COLO668 (cell line): ENCODE measurements around the gene LRBA.

Experiments used
- DNase-seq: peaks from one replicate; lab custom pipeline; 2025; ENCODE audit not compliant: unreplicated experiment; lab: John Stamatoyannopoulos, UW

Gene LRBA

DNA sequence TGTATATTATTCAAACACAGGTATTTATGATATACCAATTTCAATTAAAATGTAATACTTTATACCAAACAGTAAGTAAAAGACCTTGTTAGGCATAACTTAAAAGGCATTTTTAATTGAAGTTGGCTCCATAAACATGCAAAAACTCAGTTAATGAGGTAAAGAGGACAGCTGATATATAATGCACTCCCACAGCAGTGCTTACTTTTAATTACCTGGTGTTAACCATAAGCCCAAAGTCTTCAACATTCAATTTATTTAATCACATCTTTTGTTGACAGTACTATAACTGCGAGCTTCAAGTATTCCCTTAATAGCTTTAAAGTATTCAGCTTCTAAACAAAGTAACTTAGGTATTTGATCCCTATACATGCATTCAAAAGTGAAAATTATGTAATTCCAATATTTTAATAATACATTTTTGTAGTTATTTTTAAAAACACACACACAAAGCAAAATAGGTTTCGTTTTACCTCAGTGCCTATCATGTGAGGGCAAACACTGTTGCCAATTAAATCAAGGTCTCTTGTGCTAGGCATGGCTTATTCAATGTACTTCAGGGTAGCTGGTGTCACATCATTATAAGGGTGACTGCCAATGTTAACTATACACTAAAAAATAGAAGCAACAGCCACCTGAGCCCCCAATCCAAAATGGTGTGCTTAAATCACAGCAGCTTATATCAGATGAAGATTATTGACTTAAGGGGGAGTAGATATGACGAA is 197.1 kb downstream of the LRBA start:
- DNase-seq, result no peak

DNA sequence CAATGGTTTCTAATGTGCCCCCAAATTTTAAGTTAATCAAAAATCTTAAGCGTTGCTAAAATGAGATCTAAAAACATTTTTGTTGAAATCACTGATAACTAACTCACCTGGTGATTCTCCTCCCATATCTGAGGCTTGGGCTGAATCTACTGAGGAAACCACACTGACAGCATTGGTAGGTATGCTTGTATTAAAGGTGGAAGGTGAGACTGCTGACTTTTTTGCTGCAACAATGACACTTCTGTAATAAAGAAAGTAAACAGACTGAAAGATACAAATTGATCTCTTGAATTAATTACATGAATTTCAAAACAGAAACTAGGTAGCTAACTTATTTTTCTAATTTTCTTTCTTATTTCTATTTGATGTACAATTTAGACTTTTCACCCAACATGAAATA is 198.1 kb downstream of the LRBA start:
- no peak for DNase-seq

GRCh38 chr4:150816491-150816890 is 198.6 kb downstream of the LRBA start:
- no peak for DNase-seq

- DNase-seq, result no peak
Measured at GRCh38 chr4:150814873-150815272, 200.2 kb downstream of the LRBA start.

DNA sequence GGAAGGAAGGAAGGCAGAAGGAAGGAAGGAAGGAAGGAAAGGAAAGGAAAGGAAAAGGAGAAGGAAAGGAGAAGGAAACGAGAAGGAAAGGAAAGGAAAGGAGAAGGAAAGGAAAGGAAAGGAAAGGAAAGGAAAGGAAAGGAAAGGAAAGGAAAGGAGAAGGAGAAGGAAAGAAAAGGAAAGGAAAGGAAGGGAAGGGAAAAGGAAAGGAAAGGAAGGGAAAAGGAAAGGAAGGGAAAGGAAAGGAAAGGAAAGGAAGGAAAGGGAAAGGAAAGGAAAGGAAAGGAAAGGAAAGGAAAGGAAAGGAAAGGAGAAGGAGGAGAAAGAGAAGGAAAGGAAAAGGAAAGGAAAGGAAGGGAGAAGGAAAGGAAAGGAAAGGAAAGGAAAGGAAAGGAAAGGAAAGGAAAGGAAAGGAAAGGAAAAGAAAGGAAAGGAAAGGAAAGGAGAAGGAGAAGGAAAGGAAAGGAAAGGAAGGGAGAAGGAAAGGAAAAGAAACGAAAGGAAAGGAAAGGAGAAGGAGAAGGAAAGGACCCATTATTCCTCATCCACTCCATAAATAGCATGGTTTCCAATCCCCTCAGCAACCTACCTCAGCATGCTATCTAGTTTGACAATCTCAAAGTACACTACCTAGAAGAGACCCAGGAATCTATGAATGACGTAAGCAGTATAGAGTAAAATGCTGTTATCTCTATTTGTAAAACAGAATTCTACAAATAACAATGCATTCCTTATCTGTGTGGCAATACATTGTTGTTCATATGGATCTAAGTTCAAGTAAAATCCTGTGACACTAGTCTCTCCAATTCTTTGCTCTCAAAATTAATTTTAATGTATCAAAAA is 209.7 kb downstream of the LRBA start:
- DNase-seq, result no peak

DNA sequence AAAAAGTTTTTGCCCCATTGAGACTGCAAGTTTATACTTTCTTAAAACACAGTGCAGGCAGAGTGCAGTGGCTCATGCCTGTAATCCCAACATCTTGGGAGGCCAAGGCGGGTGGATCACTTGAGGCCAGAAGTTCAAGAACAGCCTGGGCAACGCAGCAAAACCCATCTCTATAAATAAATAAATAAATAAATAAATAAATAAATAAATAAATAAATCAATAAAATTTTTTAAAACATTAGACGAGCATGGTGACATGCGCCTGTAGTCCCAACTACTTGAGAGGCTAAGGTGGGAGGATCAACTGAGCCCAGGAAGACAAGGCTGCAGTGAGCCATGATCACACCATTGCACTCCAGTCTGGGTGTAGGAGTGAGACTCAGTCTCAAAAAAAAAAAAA is 213.3 kb downstream of the LRBA start:
- no peak for DNase-seq

DNA sequence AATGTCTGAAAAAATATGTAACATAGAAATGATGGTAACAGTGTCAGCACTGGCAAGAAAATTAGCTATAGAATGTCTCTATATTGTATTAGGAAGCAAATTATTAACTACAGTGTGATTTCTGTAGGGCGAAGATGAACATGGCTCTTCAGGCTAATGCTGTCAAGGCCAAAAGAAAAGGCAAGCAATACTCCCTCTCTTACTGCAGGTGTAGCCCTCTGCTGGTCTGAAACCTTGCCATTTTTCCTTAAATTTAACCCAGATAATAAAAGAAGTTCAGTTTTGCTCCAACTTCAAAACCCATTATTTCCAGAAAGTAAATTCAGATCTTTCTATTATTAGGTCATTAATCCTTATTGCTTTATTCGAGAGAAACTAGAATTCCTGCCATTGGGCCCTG is 215.9 kb downstream of the LRBA start:
- DNase-seq, result no peak

DNA sequence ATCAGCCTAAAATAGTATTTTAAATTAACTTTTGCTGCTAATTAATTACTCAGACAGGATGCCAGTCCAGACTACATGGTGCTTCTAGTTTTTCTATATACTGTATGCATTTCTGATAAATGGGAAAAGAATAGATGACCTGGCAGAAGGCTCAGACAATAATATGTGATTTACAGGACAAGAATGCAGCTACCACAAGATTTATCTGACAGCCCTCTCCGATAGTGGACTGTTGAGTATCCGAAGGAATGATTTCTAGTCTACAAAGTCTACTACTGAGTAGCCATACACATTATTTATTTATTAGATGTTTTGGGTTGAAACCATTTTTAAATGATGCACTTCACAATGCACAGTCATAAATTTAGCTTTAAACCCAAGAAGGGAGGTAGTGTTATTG is 220.4 kb downstream of the LRBA start:
- no peak for DNase-seq

DNA sequence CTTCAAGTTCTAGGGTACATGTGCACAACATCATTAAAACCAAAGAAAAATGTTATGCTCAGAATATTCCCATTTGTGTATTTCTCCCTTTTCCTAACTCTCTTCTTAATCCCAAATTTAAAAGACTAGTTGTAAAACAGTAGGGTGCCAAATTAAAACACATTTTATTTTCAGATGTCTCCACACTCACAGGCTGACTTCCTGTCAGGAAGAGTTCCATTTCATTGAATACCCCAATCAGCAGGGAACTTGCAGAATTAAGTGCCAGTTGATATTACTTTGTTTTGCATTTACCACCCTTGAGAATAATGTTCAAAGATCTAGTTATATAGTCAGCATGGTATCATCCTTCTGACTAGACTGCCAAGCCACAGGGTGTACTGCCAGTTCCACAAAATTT is 225.2 kb downstream of the LRBA start:
- DNase-seq, result no peak

DNA sequence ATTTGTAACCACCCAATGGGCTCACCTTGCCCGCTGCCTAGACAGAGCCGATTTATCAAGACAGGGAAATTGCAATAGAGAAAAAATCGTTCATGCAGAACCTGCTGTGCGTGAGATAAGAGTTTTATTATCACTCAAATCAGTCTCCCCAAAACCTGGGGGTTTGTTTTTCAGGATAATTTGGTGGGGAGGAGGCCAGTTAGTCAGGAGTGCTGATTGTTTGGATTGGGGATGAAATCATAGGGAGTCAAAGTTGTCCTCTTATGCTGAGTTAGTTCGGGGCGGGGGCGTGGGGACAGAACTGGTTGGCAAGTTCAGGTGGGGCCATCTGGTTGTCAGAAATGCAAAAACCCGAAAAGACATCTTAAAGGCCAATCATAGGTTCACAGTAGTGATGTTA is 230.1 kb downstream of the LRBA start:
- no peak for DNase-seq

GRCh38 chr4:150784305-150784704 is 230.8 kb downstream of the LRBA start:
- no peak for DNase-seq

DNA sequence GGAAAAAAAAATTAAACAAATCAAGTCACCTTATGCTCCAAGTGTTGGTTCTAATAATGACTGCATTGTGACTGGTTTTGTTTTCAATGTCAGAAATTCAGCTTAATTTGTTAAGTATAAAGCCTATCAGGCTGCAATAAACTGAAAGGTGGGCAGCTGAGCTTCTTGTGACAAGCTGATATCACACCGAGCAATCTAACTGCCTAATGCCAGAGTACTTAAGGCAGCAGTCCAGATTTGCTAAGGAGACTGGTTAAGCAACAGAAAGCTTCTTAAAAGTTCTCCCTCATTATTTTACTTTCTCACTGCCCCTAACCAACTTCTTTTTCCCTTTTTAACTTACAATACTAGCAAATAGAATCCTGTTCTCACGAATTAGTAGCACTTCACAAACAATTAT is 232.2 kb downstream of the LRBA start:
- DNase-seq, result no peak

- DNase-seq, result no peak
Measured at GRCh38 chr4:150782311-150782710, 232.8 kb downstream of the LRBA start.

- no peak for DNase-seq
Measured at GRCh38 chr4:150781191-150781590, 233.9 kb downstream of the LRBA start.

GRCh38 chr4:150779707-150780106 is 235.4 kb downstream of the LRBA start:
- no peak for DNase-seq

DNA sequence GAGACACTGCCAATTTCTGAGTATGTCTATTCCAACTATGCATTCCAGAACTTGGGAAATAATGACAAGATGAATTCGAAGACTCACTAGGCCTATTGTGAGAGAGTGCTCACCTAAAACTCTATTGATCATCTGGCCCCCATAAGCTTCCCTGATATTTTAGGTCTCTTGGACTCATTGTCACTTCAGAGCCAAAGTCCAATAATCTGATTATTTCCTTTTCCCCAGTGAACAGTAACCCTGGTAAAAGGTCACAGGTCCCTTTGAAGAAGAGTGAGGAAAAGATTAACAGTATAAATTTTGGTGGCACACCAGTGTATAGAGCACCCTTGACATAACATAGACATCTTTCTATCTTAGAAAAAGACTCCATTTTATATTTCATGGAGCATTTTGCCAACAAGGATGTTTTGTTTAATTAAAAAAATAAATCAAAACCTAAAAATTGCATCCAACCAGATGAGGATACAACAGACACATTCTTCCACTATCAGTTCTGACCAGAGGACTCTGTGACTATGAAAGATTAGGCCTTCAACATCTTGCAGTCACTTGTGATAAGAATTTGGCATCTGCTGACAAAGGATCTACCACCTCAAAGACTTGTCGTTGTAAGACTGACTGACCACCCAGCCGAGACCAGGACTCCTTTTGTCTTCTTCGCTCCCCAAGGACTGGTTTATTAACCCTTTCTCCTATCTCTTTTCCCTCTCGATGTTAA is 241.2 kb downstream of the LRBA start:
- no peak for DNase-seq

DNA sequence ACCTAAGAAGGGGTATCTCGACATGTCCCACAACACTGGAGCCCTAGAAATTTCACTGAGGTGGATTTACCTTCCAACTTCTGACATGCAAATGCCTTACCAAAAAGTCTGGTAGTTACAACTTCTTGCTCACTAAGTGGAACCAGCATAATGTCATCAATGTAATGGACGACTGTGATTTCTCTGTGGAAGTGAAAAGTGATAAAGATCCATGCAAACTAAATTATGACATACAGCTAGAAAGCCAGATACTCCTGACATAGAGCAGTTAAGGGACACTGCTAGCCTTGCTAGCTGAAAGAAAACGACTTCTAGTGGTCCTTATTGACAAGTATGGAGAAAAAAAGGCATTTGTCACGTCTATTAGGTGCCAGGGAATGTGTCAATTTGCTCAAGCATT is 242.1 kb downstream of the LRBA start:
- no peak for DNase-seq

DNA sequence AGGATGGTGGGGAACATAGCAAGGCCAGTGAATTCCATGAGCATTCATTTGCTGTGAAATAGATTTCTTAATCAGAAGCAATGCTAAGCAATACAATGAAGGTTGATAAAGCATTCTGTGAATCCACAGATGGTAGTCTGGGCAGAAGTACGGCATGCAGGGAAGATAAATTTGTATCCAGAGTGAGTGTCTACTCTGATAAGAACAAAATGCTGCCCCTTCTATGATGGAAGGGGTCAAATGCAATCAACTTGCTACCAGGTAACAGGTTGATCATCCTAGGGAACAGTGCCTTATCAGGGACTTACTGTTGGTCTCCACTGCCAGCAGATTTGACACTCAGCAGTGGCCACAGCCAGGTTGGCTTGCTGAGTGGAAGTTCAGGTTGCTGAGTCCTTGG is 243.7 kb downstream of the LRBA start:
- no peak for DNase-seq

GRCh38 chr4:150769845-150770244 is 245.2 kb downstream of the LRBA start:
- DNase-seq, result no peak

DNA sequence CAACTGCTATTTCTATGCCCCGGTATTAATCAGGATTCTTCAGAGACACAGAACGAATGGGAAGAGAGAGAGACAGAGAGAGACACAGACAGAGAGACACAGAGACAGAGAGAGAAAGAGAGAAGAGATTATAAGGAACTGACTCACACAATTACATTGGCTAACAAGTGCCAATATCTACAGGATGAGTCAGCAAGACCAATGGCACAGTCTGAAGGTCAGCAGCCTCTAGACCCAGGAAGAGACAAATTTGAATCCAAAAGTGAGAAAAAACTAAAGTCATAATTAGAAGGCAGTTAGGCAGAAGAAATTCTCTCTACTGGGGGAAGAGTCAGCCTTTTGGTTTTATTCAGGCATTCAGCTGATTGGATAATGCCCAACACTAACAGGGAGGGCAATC is 245.8 kb downstream of the LRBA start:
- no peak for DNase-seq

- DNase-seq, result no peak
Measured at GRCh38 chr4:150768497-150768896, 246.6 kb downstream of the LRBA start.

GRCh38 chr4:150765216-150765615 is 249.9 kb downstream of the LRBA start:
- no peak for DNase-seq
